GM12892 (cell line): ENCODE results near the gene TPSAB1. TPM values are rescaled to one million over a fixed set of nuclear protein-coding genes. Genes with fewer than 3 reads are reported as not detected.
"Not testable (repeated sequence)": the region's sequence is repeated elsewhere in the genome, so short reads cannot be mapped to it uniquely, and the experiment has no call there.

Source experiments
- DNase-seq: peaks from one replicate; pipeline ENCODE4 v3.0.0; 2011; ENCODE audit not compliant: insufficient read length
- FAIRE-seq: peaks from 2 replicates; lab custom pipeline; 2011; peaks lifted over from hg19 to GRCh38; lab: Jason Lieb, UNC
- POLR2A ChIP-seq: IDR thresholded peaks from 2 replicates; pipeline ENCODE4 v1.6.1; 2011; ENCODE audit warnings: low read depth, low read length, control low read depth
- POLR2AphosphoS5 ChIP-seq: IDR thresholded peaks from 2 replicates; pipeline ENCODE4 v1.6.1; 2011; ENCODE audit warnings: low read depth, low read length, control low read depth
- TAF1 ChIP-seq: IDR thresholded peaks from 2 replicates; pipeline ENCODE4 v1.6.1; 2011; ENCODE audit warnings: low read depth, mild to moderate bottlenecking, control low read depth, low read length, borderline replicate concordance
- polyA plus RNA-seq: library from polyadenylated mRNA; unstranded; fragments of >200 nt; gene quantifications from one replicate; pipeline ENCODE4 v1.2.1, GENCODE V29; 2012; ENCODE audit warnings: missing spikeins, inconsistent platforms; ENCODE audit not compliant: missing spikeins

The TPSAB1 gene
- polyA plus RNA-seq: not detected

DNA sequence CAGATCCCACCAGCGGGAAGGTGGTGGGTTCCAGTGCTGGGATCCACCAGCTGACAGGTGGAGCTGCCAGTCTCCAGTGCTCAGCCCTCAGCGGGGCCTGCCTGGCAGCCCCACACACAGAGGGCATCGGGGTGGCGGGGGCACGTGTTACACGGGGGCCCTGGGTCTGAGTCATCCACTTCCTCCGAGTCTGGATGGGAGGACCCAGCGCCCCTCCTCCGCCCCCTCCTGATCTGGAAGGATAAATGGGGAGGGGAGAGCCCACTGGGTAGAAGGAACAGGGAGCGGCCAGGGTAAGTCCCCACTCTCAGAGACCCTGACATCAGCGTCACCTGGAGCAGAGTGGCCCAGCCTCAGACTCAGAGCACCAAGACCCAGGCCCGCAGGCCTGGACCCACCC, at the start of gene TPSAB1:
Gene TPSAB1 (plus strand): TSS at position 270 of the 400 bp plus-strand sequence. CDS start 234 bp downstream, outside the sequence.
- FAIRE-seq, DNase-seq: not testable (repeated sequence)

- not testable (repeated sequence) for FAIRE-seq, DNase-seq
Measured at GRCh38 chr16:1190789-1191188, 49.7 kb upstream of the TPSAB1 start.

DNA sequence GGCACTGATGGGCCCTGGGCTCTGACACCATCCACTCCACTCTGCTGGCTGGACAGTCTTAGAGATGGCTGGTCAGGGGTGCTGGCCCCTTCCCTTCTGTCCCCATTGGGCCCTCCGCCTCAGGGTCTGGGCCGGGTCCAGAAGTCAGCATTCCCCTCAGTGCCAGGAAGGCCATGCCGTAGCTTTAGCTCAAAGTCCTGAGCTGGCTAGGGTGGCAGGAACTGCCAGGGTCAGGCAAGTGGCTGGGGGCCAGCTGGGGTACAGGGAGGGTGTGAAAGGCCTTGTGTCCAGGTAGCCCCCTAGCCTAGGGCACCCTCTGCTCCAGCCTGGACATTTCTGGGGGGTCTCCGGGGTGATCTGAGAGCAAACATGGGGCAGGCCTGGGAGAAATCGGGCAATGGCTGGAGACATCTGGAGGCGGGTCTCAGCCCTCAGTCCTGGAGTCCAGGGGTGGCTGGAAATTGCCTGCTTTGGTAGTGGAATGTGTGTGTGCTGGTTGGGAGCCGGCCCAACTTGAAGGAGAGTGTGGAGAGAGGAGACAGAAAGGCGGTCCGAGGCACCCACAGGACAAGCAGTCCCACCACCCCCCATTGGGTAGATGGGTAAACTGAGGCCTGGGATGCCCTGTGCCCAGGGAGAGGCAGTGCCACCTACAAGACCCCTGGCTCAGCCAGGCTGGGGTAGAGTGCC, 48.0 kb upstream of the TPSAB1 start:
- TF ChIP-seq POLR2AphosphoS5 (no peak), TAF1 (no peak)
- FAIRE-seq: no peak
- no peak for DNase-seq

- no peak for DNase-seq
- no peak for TF ChIP-seq POLR2A
- no peak for TF ChIP-seq POLR2AphosphoS5
- no peak for TF ChIP-seq TAF1
- no peak for FAIRE-seq
Measured at GRCh38 chr16:1193143-1193824, 47.2 kb upstream of the TPSAB1 start.

DNA sequence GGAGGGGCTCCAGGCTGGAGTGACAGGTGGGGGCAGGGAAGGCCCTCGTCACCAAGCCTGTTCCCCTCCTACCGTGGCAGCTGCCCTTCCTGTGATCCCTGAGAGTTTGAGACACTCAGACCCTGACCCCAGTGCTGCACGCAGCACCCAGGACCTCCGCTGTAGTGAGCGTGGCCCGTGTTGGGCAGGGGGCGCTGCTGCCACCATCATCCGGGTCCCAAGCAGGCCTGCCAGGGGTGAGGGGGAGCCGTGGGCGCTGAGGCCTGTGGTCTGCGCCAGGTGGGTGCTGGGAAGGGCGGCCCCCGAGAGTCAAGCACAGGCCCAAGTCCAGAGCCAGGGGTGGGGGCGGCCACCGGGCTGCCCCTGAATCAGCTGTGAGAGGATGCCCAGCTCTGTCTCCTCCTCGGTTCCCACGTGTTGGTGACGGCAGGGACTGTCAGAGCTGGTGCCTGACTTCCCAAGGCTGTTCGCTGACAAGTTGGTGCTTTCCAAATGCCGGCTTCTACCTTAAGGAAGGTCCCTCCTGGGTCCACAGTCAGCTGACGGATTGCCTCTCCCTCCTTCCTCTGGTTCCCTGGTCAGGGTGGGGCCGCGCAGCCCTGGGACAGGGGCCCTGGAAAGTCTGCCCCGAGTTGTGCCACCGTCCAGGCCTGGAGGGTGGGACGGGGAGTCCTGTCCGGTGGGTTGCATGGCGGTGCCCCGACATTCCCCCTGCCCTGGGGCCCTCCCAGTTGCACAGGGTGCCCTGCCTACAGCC, 46.5 kb upstream of the TPSAB1 start:
- TF ChIP-seq POLR2A: no peak
- TF ChIP-seq POLR2AphosphoS5: no peak
- no peak for TF ChIP-seq TAF1
- no peak for FAIRE-seq
- DNase-seq: no peak

- FAIRE-seq (no peak), DNase-seq (no peak)
- TF ChIP-seq TAF1 (no peak), POLR2AphosphoS5 (no peak), POLR2A (no peak)
Measured at GRCh38 chr16:1194665-1195392, 45.7 kb upstream of the TPSAB1 start.

DNA sequence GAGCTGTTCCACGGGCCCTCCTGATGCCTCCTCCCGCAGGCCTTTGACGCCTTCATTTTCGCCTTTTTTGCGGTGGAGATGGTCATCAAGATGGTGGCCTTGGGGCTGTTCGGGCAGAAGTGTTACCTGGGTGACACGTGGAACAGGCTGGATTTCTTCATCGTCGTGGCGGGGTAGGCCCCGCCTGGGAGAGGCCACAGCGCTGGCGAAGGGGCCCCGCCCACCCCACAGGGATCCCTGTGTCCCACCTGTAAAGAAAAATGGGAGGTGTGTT, 45.2 kb upstream of the TPSAB1 start:
- DNase-seq: no peak
- FAIRE-seq: no peak
- TF ChIP-seq TAF1: no peak
- no peak for TF ChIP-seq POLR2AphosphoS5
- no peak for TF ChIP-seq POLR2A

GRCh38 chr16:1196494-1196893, 44.0 kb upstream of the TPSAB1 start:
- FAIRE-seq (no peak), DNase-seq (no peak)
- TF ChIP-seq TAF1: no peak

- no peak for FAIRE-seq
- no peak for DNase-seq
- TF ChIP-seq POLR2AphosphoS5: no peak
- no peak for TF ChIP-seq POLR2A
- TF ChIP-seq TAF1: no peak
Measured at GRCh38 chr16:1197237-1197866, 43.2 kb upstream of the TPSAB1 start.

DNA sequence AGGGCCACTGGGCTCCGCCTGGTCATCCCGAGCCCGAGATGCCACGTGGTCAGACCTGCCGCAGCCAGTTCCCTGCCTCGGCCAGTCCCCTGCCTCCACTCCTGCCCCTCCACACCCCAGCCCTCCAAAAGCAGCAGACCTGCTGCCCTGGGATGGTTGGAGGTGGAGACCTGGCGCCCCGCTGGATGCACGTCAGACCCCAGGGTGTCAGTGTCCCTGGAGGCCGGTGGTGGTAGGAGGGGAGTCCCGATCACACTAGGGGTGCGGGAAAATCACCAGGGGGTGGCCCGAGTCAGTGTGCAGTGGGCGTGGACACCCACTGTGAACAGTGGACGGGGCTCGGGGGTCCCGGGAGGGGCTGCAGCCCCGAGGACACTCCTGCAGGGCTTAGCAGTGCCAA, 42.3 kb upstream of the TPSAB1 start:
- DNase-seq: no peak
- TF ChIP-seq POLR2AphosphoS5 (no peak), TAF1 (no peak), POLR2A (no peak)
- no peak for FAIRE-seq

- not testable (repeated sequence) for DNase-seq, FAIRE-seq
Measured at GRCh38 chr16:1198671-1199346, 41.7 kb upstream of the TPSAB1 start.
